Kidney epithelial cell (primary cell): ENCODE data around the gene SHPK. TPM values are rescaled to one million over a fixed set of nuclear protein-coding genes. Genes with fewer than 3 reads are reported as not detected.

Experiments
- DNase-seq: peaks from one replicate; pipeline ENCODE4 v3.0.0-alpha.2; 2010; ENCODE audit warnings: low read depth
- H3K27me3 ChIP-seq: 2 replicates; pipeline ENCODE4 v1.6.0; 2011; ENCODE audit warnings: low read length; ENCODE audit not compliant: control insufficient read depth, insufficient read depth
- H3K36me3 ChIP-seq: 2 replicates; pipeline ENCODE4 v1.5.1; 2011; ENCODE audit warnings: low read length; ENCODE audit not compliant: control insufficient read depth, insufficient read depth
- H3K4me3 ChIP-seq: 2 replicates; pipeline ENCODE4 v1.5.1; 2011; ENCODE audit warnings: low read depth, mild to moderate bottlenecking, control low read depth, low read length
- CTCF ChIP-seq: IDR thresholded peaks from 2 replicates; pipeline ENCODE4 v1.5.1; 2011; ENCODE audit warnings: mild to moderate bottlenecking, moderate library complexity, low read length, control low read depth, inconsistent platforms; ENCODE audit not compliant: insufficient read depth, poor library complexity, severe bottlenecking
- total RNA-seq: library from RNA; depleted of rRNA; stranded (reverse); fragments of >200 nt; gene quantifications from 2 replicates; pipeline ENCODE4 v1.2.3, GENCODE V29; 2015

SHPK gene
- total RNA-seq, 1 donor from 2014 or later = 17.5 TPM

GRCh38 chr17:3574231-3574630, 61.8 kb downstream of the SHPK start:
- no peaks in the 10 kb centered on the region for H3K36me3 ChIP-seq
- H3K4me3 ChIP-seq = no peak overlapping the region
- no peak for DNase-seq
- TF ChIP-seq CTCF = no peak
- no peaks in the 10 kb centered on the region for H3K27me3 ChIP-seq

GRCh38 chr17:3573246-3574100, 62.6 kb downstream of the SHPK start:
- Histone ChIP-seq H3K4me3 (no peak overlapping the region), H3K27me3 (no peaks in the 10 kb centered on the region), H3K36me3 (no peaks in the 10 kb centered on the region)
- DNase-seq = no peak
- no peak for TF ChIP-seq CTCF

- Histone ChIP-seq H3K36me3 (no peaks in the 10 kb centered on the region), H3K27me3 (no peaks in the 10 kb centered on the region), H3K4me3 (no peak overlapping the region)
- no peak for TF ChIP-seq CTCF
- DNase-seq = no peak
These were observed 63.8 kb downstream of the SHPK start for GRCh38 chr17:3572231-3572630.

GRCh38 chr17:3571043-3571900, 64.8 kb downstream of the SHPK start:
- TF ChIP-seq CTCF = no peak
- DNase-seq = no peak
- Histone ChIP-seq H3K36me3 (no peaks in the 10 kb centered on the region), H3K27me3 (no peaks in the 10 kb centered on the region), H3K4me3 (no peak overlapping the region)

GRCh38 chr17:3569534-3570137, 66.4 kb downstream of the SHPK start:
- no peak for DNase-seq
- Histone ChIP-seq H3K27me3 (no peaks in the 10 kb centered on the region), H3K36me3 (no peaks in the 10 kb centered on the region), H3K4me3 (no peak overlapping the region)
- no peak for TF ChIP-seq CTCF
